K562 (cell line): ENCODE data around the gene SFXN2. TPM values are rescaled to one million over a fixed set of nuclear protein-coding genes. Genes with fewer than 3 reads are reported as not detected.

ENCODE experiments used
- ASH1L ChIP-seq: fragments of 450-650 bp; IDR thresholded peaks from 2 replicates; pipeline ENCODE4 v1.6.1; 2018; ENCODE audit warnings: borderline replicate concordance, mild to moderate bottlenecking, low read depth; ENCODE audit not compliant: partially characterized antibody
- BACH1 ChIP-seq: fragments of 200-800 bp; sonication (Bioruptor generic); IDR thresholded peaks from 2 replicates; pipeline ENCODE4 v1.6.1; 2016; ENCODE audit warnings: missing genetic modification characterization, missing compliant biosample characterization
- BRCA1 ChIP-seq, 2 experiments: fragments of 450-650 bp in 1 of 2; sonication (generic) in 1 of 2; formaldehyde crosslinking in 1 of 2; IDR thresholded peaks; 2 replicates each; pipeline versions ENCODE4 v1.5.0 to v1.6.1; 2017 to 2020; ENCODE audit warnings: mild to moderate bottlenecking in 1 of 2, missing genetic modification reagents in 1 of 2
- EHMT2 ChIP-seq: fragments of 450-650 bp; IDR thresholded peaks from 2 replicates; pipeline ENCODE4 v1.6.1; 2018; ENCODE audit warnings: antibody characterized with exemption
- GTF2A2 ChIP-seq: IDR thresholded peaks from 2 replicates; pipeline ENCODE4 v1.6.1; 2016; ENCODE audit warnings: mild to moderate bottlenecking, missing genetic modification characterization, missing compliant biosample characterization
- MEF2D ChIP-seq: conservative IDR thresholded peaks from 2 replicates; pipeline ENCODE4 v1.6.1; 2016; ENCODE audit warnings: low read depth, missing genetic modification characterization, missing compliant biosample characterization
- NFXL1 ChIP-seq: fragments of 450-650 bp; formaldehyde crosslinking; IDR thresholded peaks from 2 replicates; pipeline ENCODE4 v1.4.0; 2021; ENCODE audit warnings: mild to moderate bottlenecking
- OTX1 ChIP-seq: fragments of 450-650 bp; formaldehyde crosslinking; IDR thresholded peaks from 2 replicates; pipeline ENCODE4 v1.4.0; 2022; ENCODE audit warnings: mild to moderate bottlenecking
- PCBP1 ChIP-seq: fragments of 200-400 bp; formaldehyde crosslinking; IDR thresholded peaks from 2 replicates; pipeline ENCODE4 v1.6.1; 2018; ENCODE audit warnings: mild to moderate bottlenecking, low read depth, low read length; ENCODE audit not compliant: poor library complexity, severe bottlenecking
- POLR2H ChIP-seq: IDR thresholded peaks from 2 replicates; pipeline ENCODE4 v1.6.1; 2016; ENCODE audit warnings: missing genetic modification characterization, low read depth, mild to moderate bottlenecking, control low read depth, missing compliant biosample characterization, moderate library complexity
- POLR3G ChIP-seq: IDR thresholded peaks from 2 replicates; pipeline ENCODE4 v1.6.1; 2011; ENCODE audit not compliant: insufficient read length, insufficient replicate concordance; ENCODE audit errors: extremely low read depth
- PTRF ChIP-seq: fragments of 450-650 bp; IDR thresholded peaks from 2 replicates; pipeline ENCODE4 v1.6.1; 2016; ENCODE audit warnings: mild to moderate bottlenecking, missing genetic modification characterization, missing compliant biosample characterization
- RBBP5 ChIP-seq: fragments of 200-600 bp; sonication (generic); IDR thresholded peaks from 2 replicates; pipeline ENCODE4 v1.6.1; 2012; ENCODE audit warnings: borderline replicate concordance, mild to moderate bottlenecking, low read length, control low read depth, inconsistent platforms; ENCODE audit not compliant: insufficient read depth, poor library complexity, severe bottlenecking
- RBM25 ChIP-seq: fragments of 200-400 bp; formaldehyde crosslinking; IDR thresholded peaks from 2 replicates; pipeline ENCODE4 v1.6.1; 2018; ENCODE audit warnings: low read length, low read depth, moderate library complexity; ENCODE audit not compliant: severe bottlenecking
- TAF7 ChIP-seq: fragments of 450-650 bp; IDR thresholded peaks from 2 replicates; pipeline ENCODE4 v1.6.1; 2016; ENCODE audit warnings: missing genetic modification characterization, missing compliant biosample characterization
- ZNF197 ChIP-seq: fragments of 200-800 bp; sonication (Bioruptor generic); IDR thresholded peaks from 2 replicates; pipeline ENCODE4 v1.6.1; 2016; ENCODE audit warnings: low read depth, missing genetic modification characterization, missing compliant biosample characterization
- ZNF311 ChIP-seq: fragments of 250-450 bp; sonication (Bioruptor Pico); IDR thresholded peaks from 2 replicates; pipeline ENCODE4 v1.4.0; 2020; ENCODE audit warnings: mild to moderate bottlenecking, moderate library complexity
- ZNF592 ChIP-seq: fragments of 450-650 bp; IDR thresholded peaks from 2 replicates; pipeline ENCODE4 v1.6.1; 2017; ENCODE audit warnings: antibody characterized with exemption, mild to moderate bottlenecking
- ZNF668 ChIP-seq: fragments of 250-450 bp; sonication (Bioruptor Pico); IDR thresholded peaks from 2 replicates; pipeline ENCODE4 v1.8.0; 2022; ENCODE audit warnings: mild to moderate bottlenecking, inconsistent platforms
- polyA plus RNA-seq, 8 experiments: library from polyadenylated mRNA; depleted of rRNA in 4 of 8; stranded (reverse) in 5 of 8; unstranded in 3 of 8; fragments of >200 nt; fragmentation: Nextera tagmentation in 2 of 8; fragmentation: Illumina TruSeq in 1 of 8; extraction: Ambion mirVana in 2 of 8; extraction: Trizol in 1 of 8; gene quantifications; 2 replicates each; pipeline versions ENCODE4 v1.2.1 to v1.2.3, GENCODE V29; 2011 to 2014; ENCODE audit warnings: inconsistent platforms in 1 of 8, missing spikeins in 1 of 8
- total RNA-seq, 7 experiments: library from RNA; depleted of rRNA in 6 of 7; stranded (reverse); fragments of >200 nt in 6 of 7; fragmentation: Illumina TruSeq in 2 of 7; extraction: Trizol in 2 of 7; gene quantifications; 2 replicates each; pipeline versions ENCODE4 v1.2.1 to v1.2.3, GENCODE V29; 2011 to 2021; ENCODE audit warnings: low replicate concordance in 1 of 7
- TF ChIP-seq, protein P1 (sequence below): fragments of 250-450 bp; sonication (Bioruptor Pico); IDR thresholded peaks from 2 replicates; pipeline ENCODE4 v1.5.0; 2022; ENCODE audit warnings: mild to moderate bottlenecking
- TF ChIP-seq, protein P2 (sequence below): fragments of 450-650 bp; formaldehyde crosslinking; IDR thresholded peaks from 2 replicates; pipeline ENCODE4 v1.4.0; 2022; ENCODE audit warnings: missing genetic modification characterization

SFXN2 gene
- total and polyA plus RNA-seq, 9 of the 15 experiments (the other 6 are each of a cell fraction or from before 2014, with no cell fraction given) = 7.3 to 23.8 (median 15.7) TPM

- TF ChIP-seq RBM25 (no peak), PTRF (peak; percentile 86), ASH1L (no peak), NFXL1 (no peak), RBBP5 (no peak), TAF7 (tag) (peak; percentile 51; the same call in 1 of the 2 replicates), EHMT2 (no peak), ZNF311 (CRISPR knock-in tag) (peak; percentile 77; the same call in 1 of the 2 replicates), POLR3G (no peak), ZNF197 (CRISPR knock-in tag) (peak; percentile 86; the same call in 1 of the 2 replicates), BRCA1 (IDR thresholded peaks at IDR 0.05) (no peak), BRCA1 (CRISPR knock-in tag; IDR thresholded peaks at IDR 0.05) (no peak), POLR2H (tag) (0 out of 2 replicates have a peak, but pooled peaks have one; percentile 9), ZNF592 (peak; percentile 95), MEF2D (tag) (peak; percentile 76), ZNF668 (CRISPR knock-in tag) (peak; percentile 74; the same call in 1 of the 2 replicates), GTF2A2 (tag) (peak; percentile 56; the same call in 1 of the 2 replicates), OTX1 (CRISPR knock-in tag) (no peak), PCBP1 (no peak), BACH1 (tag) (peak; percentile 78; the same call in 1 of the 2 replicates)
- TF ChIP-seq, protein P1, sequence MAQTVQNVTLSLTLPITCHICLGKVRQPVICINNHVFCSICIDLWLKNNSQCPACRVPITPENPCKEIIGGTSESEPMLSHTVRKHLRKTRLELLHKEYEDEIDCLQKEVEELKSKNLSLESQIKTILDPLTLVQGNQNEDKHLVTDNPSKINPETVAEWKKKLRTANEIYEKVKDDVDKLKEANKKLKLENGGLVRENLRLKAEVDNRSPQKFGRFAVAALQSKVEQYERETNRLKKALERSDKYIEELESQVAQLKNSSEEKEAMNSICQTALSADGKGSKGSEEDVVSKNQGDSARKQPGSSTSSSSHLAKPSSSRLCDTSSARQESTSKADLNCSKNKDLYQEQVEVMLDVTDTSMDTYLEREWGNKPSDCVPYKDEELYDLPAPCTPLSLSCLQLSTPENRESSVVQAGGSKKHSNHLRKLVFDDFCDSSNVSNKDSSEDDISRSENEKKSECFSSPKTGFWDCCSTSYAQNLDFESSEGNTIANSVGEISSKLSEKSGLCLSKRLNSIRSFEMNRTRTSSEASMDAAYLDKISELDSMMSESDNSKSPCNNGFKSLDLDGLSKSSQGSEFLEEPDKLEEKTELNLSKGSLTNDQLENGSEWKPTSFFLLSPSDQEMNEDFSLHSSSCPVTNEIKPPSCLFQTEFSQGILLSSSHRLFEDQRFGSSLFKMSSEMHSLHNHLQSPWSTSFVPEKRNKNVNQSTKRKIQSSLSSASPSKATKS (CRISPR knock-in tag) = no peak
- TF ChIP-seq, protein P2, sequence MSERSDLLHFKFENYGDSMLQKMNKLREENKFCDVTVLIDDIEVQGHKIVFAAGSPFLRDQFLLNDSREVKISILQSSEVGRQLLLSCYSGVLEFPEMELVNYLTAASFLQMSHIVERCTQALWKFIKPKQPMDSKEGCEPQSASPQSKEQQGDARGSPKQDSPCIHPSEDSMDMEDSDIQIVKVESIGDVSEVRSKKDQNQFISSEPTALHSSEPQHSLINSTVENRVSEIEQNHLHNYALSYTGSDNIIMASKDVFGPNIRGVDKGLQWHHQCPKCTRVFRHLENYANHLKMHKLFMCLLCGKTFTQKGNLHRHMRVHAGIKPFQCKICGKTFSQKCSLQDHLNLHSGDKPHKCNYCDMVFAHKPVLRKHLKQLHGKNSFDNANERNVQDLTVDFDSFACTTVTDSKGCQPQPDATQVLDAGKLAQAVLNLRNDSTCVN (CRISPR knock-in tag) = peak; percentile 40; the same call in 1 of the 2 replicates
These were observed 28.7 kb downstream of the SFXN2 start (continued) for GRCh38 chr10:102743078-102743587.
